ENCODE data around the gene TRIB2. TPM values are rescaled to one million over a fixed set of nuclear protein-coding genes. Genes with fewer than 3 reads are reported as not detected.

The TRIB2 gene
- polyA plus RNA-seq, 1 of the 3 experiments (the other 2 are of a cell fraction) = 27.5 TPM

DNA sequence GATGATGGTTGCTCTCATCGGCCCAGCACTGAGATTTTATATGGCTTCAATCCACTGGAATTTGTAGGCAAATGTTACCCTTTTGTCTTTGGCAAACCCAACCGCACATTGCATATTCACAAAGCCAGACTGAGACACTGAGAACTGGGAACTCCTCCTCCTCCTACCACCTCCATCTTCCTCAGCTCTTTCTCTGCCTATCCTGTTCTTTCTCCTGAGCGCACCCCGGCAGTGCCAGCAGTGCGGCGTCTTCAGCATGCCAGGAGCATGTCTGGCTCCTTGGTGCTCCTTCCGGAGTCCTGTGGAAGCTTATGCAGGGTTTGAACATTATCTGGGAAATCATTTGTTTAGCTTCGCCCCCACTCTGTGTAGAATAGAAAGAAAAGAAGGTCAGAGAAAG, 50.8 kb downstream of the TRIB2 start:
- DNase-seq = no peak
- H4K20me1 ChIP-seq (ENCODE audit: insufficient read depth) = no peaks in the 10 kb centered on the region
- TF ChIP-seq, protein P1, sequence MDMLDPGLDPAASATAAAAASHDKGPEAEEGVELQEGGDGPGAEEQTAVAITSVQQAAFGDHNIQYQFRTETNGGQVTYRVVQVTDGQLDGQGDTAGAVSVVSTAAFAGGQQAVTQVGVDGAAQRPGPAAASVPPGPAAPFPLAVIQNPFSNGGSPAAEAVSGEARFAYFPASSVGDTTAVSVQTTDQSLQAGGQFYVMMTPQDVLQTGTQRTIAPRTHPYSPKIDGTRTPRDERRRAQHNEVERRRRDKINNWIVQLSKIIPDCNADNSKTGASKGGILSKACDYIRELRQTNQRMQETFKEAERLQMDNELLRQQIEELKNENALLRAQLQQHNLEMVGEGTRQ (IDR thresholded peaks at IDR 0.05; ENCODE audit: borderline replicate concordance, low read depth, low read length) = no peak
- TF ChIP-seq GABPA (IDR thresholded peaks at IDR 0.05; ENCODE audit: low read depth) = no peak
- TF ChIP-seq USF1 (IDR thresholded peaks at IDR 0.05; ENCODE audit: borderline replicate concordance, low read depth) = no peak
- no peak for TF ChIP-seq RCOR1 (IDR thresholded peaks at IDR 0.05; ENCODE audit: low read length)
- TF ChIP-seq MXI1 (IDR thresholded peaks at IDR 0.05; ENCODE audit: low read depth, low read length) = no peak
- no peak for TF ChIP-seq GATA2 (CRISPR knock-in tag; IDR thresholded peaks at IDR 0.05)
- no peak for TF ChIP-seq NFIC (IDR thresholded peaks at IDR 0.05; ENCODE audit: borderline replicate concordance)
- no peak for TF ChIP-seq FOXJ3 (CRISPR knock-in tag; IDR thresholded peaks at IDR 0.05)
- TF ChIP-seq MEF2A (IDR thresholded peaks at IDR 0.05; ENCODE audit: borderline replicate concordance, low read depth) = no peak
- no peak for TF ChIP-seq FOXM1 (IDR thresholded peaks at IDR 0.05; ENCODE audit: low read depth)
- H3K9ac ChIP-seq = no peak overlapping the region
- H3K9me2 ChIP-seq = no peaks in the 10 kb centered on the region
- H3K9me3 ChIP-seq = no peaks in the 10 kb centered on the region
- CTCF ChIA-PET = interaction anchor here (2.2 kb wide), 1 partner anchor 11 kb away, joined by 12 read pairs; no protein-coding TSS in a partner anchor
- H3K36me3 ChIP-seq (replicated peaks in 1 of 2; ENCODE audit: control insufficient read depth in 1 of 2, insufficient read depth in 2 of 2, low read length in 1 of 2) = no peaks in the 10 kb centered on the region
- H3K4me1 ChIP-seq (ENCODE audit: control insufficient read depth in 1 of 2, insufficient read depth in 2 of 2, low read depth in 1 of 2, low read length in 1 of 2) = peaks cover 0 to 26% of the 10 kb centered on the region in 2 experiments; a peak in 1 of 4 replicates
- no peak overlapping the region for H2AFZ ChIP-seq (ENCODE audit: low read depth)
- H3K27ac ChIP-seq (ENCODE audit: low read depth in 2 of 2, low read length in 1 of 2) = no peak overlapping the region
- no peak overlapping the region for H3K4me2 ChIP-seq
- 80% methylated on average over 8 of the region's 8 CpGs for WGBS (ENCODE audit: low lambda C conversion rate)
- no peak overlapping the region for H3K4me3 ChIP-seq (ENCODE audit: low read depth in 2 of 2, low read length in 1 of 2)
- H3K79me2 ChIP-seq (ENCODE audit: insufficient read depth) = no peaks in the 10 kb centered on the region
- POLR2A ChIA-PET = no interaction called here
- no peaks in the 10 kb centered on the region for H3F3A ChIP-seq (replicated peaks; ENCODE audit: insufficient read depth)
- H3K27me3 ChIP-seq (ENCODE audit: insufficient read depth) = no peaks in the 10 kb centered on the region

DNA sequence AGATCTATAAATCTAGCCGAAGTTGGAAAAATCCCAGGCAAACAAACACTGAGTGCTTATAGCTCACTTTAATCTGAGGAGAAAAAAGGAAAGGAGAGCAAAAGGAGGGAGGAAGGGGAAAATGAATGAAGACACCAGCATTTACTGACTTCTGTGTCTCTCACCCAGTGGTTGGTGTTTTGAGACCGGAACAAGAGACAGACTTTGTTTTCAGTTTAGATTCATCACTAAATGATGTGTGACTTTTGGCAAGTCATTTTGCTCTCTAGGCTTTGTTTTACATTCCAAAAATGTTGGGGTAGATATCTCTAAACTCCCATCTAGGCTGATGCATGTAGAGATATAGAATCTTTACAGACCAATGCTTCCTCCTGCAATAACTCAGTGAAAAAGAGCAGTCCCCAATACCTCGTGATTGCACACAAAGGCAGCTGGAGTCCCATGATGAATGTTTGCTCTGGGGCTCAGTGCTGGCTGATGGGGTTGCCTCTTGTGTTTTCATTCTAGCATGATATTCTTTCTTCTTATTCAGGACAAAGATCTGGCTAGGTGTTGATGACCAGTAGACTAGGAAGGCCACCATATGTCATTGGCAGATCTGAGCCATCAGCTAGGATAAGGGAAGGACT, 51.4 kb downstream of the TRIB2 start:
- Histone ChIP-seq H3K9ac (no peak overlapping the region), H3K27me3 (ENCODE audit: insufficient read depth) (no peaks in the 10 kb centered on the region), H3K4me1 (ENCODE audit: control insufficient read depth in 1 of 2, insufficient read depth in 2 of 2, low read depth in 1 of 2, low read length in 1 of 2) (peaks cover 0 to 26% of the 10 kb centered on the region in 2 experiments; a peak in 1 of 4 replicates), H3K9me3 (no peaks in the 10 kb centered on the region), H3K79me2 (ENCODE audit: insufficient read depth) (no peaks in the 10 kb centered on the region), H3K4me2 (no peak overlapping the region), H3K36me3 (replicated peaks in 1 of 2; ENCODE audit: control insufficient read depth in 1 of 2, insufficient read depth in 2 of 2, low read length in 1 of 2) (no peaks in the 10 kb centered on the region), H2AFZ (ENCODE audit: low read depth) (no peak overlapping the region), H3K9me2 (no peaks in the 10 kb centered on the region), H4K20me1 (ENCODE audit: insufficient read depth) (no peaks in the 10 kb centered on the region), H3K27ac (ENCODE audit: low read depth in 2 of 2, low read length in 1 of 2) (no peak overlapping the region), H3K4me3 (ENCODE audit: low read depth in 2 of 2, low read length in 1 of 2) (no peak overlapping the region), H3F3A (replicated peaks; ENCODE audit: insufficient read depth) (no peaks in the 10 kb centered on the region)
- ChIA-PET POLR2A (no interaction called here), CTCF (interaction anchor here (1.2 kb wide), 1 partner anchor 10 kb away, joined by 3 read pairs; no protein-coding TSS in a partner anchor)
- no peak for DNase-seq
- no peak for TF ChIP-seq MEF2A (IDR thresholded peaks at IDR 0.05; ENCODE audit: borderline replicate concordance, low read depth)
- no peak for TF ChIP-seq TCF12 (IDR thresholded peaks at IDR 0.05)
- no peak for TF ChIP-seq EZH2phosphoT487 (IDR thresholded peaks at IDR 0.05; ENCODE audit: borderline replicate concordance, low read depth)
- no peak for TF ChIP-seq FOXJ3 (CRISPR knock-in tag; IDR thresholded peaks at IDR 0.05)
- no peak for TF ChIP-seq JUND (IDR thresholded peaks at IDR 0.05)
- no peak for TF ChIP-seq NRF1 (IDR thresholded peaks at IDR 0.05; ENCODE audit: low read depth, low read length)
- no peak for TF ChIP-seq EP300 (IDR thresholded peaks at IDR 0.05; ENCODE audit: borderline replicate concordance in 1 of 2, low read depth in 1 of 2, low read length in 1 of 2)
- TF ChIP-seq, protein P2, sequence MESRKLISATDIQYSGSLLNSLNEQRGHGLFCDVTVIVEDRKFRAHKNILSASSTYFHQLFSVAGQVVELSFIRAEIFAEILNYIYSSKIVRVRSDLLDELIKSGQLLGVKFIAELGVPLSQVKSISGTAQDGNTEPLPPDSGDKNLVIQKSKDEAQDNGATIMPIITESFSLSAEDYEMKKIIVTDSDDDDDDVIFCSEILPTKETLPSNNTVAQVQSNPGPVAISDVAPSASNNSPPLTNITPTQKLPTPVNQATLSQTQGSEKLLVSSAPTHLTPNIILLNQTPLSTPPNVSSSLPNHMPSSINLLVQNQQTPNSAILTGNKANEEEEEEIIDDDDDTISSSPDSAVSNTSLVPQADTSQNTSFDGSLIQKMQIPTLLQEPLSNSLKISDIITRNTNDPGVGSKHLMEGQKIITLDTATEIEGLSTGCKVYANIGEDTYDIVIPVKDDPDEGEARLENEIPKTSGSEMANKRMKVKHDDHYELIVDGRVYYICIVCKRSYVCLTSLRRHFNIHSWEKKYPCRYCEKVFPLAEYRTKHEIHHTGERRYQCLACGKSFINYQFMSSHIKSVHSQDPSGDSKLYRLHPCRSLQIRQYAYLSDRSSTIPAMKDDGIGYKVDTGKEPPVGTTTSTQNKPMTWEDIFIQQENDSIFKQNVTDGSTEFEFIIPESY (IDR thresholded peaks at IDR 0.05; ENCODE audit: borderline replicate concordance, low read depth) = no peak
- WGBS (ENCODE audit: low lambda C conversion rate) = 85% methylated on average over 3 of the region's 3 CpGs
